ENCODE results near the gene INO80.

INO80 gene

GRCh38 chr15:41116116-41116961, at the start of gene INO80:
Gene INO80 (minus strand): TSS chr15:41116280. CDS start chr15:41096310, 19,970 bp downstream.
- Histone ChIP-seq H3K4me3 (peak within 1 kb of the TSS; percentile 99), H3K9ac (ENCODE audit: insufficient read length) (peak within 1 kb of the TSS; percentile 99), H3K27ac (peak within 1 kb of the TSS; percentile 99), H3K9me3 (ENCODE audit: low read depth, low read length) (no peaks in the 10 kb centered on the region), H3K36me3 (ENCODE audit: insufficient read depth, low read length) (peaks cover 10% of the 10 kb centered on the region)
- TF ChIP-seq FOXP2 (optimal IDR thresholded peaks at IDR 0.05; ENCODE audit: control extremely low read depth, extremely low read length, insufficient read depth) (no peak), POLR2AphosphoS5 (IDR thresholded peaks at IDR 0.05; ENCODE audit: borderline replicate concordance, low read depth, low read length) (peak; percentile 95)
- peak; percentile 94 for DNase-seq (ENCODE audit: low read depth, low spot score)

DNA sequence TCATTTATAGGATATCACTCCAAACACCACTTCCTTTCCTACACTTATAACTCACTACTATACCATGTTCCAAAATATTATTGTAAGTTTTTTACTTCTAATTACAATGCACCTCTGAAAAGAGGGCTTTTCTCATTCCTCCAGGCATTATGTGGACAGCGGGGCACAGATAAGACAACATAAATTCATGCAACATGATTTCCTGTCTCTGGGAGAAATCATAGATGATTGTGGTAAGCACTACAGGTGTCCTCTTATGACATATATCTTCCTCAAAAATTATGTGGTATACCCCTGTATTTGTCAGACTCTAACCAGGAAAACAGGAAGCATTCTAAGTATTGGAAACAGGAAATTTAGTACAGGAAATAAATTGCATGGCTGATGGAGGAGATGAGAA, 45.7 kb upstream of the INO80 start:
- no peaks in the 10 kb centered on the region for H3K36me3 ChIP-seq (ENCODE audit: insufficient read depth, low read length)
- DNase-seq (ENCODE audit: low read depth, low spot score), result peak; percentile 16
- H3K9me3 ChIP-seq (ENCODE audit: low read depth, low read length), result no peaks in the 10 kb centered on the region
- no peak overlapping the region for H3K27ac ChIP-seq
- H3K4me3 ChIP-seq, result no peak overlapping the region
- no peak overlapping the region for H3K9ac ChIP-seq (ENCODE audit: insufficient read length)
- TF ChIP-seq FOXP2 (optimal IDR thresholded peaks at IDR 0.05; ENCODE audit: control extremely low read depth, extremely low read length, insufficient read depth) (no peak), EZH2 (IDR thresholded peaks at IDR 0.05) (no peak), POLR2AphosphoS5 (IDR thresholded peaks at IDR 0.05; ENCODE audit: borderline replicate concordance, low read depth, low read length) (no peak)

DNA sequence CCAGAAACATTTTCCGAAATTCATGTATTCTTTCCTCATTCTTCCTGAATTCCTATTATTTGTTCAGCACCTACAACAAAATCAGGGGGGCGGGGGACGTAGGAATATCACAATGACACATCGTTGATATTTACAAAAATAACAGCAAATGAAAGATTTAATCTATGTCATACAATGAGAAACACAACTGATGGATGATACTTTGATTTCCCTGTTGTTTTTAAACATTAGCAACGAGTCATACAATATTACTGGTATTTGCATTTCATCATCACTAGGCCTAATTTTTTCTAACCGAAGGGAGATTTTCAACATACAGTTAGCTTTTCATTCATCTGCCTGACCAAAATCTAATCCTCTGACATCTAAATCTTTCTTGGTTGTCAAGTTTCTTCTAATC, 45.3 kb upstream of the INO80 start:
- DNase-seq (ENCODE audit: low read depth, low spot score), result no peak
- H3K27ac ChIP-seq, result no peak overlapping the region

GRCh38 chr15:41160639-41161315, 44.7 kb upstream of the INO80 start:
- Histone ChIP-seq H3K9ac (ENCODE audit: insufficient read length) (no peak overlapping the region), H3K27ac (no peak overlapping the region), H3K9me3 (ENCODE audit: low read depth, low read length) (no peaks in the 10 kb centered on the region), H3K4me3 (no peak overlapping the region), H3K36me3 (ENCODE audit: insufficient read depth, low read length) (no peaks in the 10 kb centered on the region)
- no peak for DNase-seq (ENCODE audit: low read depth, low spot score)
- TF ChIP-seq FOXP2 (optimal IDR thresholded peaks at IDR 0.05; ENCODE audit: control extremely low read depth, extremely low read length, insufficient read depth), result no peak

More for the DNA sequence above, 45.3 kb upstream of the INO80 start:
- TF ChIP-seq POLR2AphosphoS5 (IDR thresholded peaks at IDR 0.05; ENCODE audit: borderline replicate concordance, low read depth, low read length), result no peak
- no peak for TF ChIP-seq EZH2 (IDR thresholded peaks at IDR 0.05)
- no peak for TF ChIP-seq FOXP2 (optimal IDR thresholded peaks at IDR 0.05; ENCODE audit: control extremely low read depth, extremely low read length, insufficient read depth)
- no peaks in the 10 kb centered on the region for H3K9me3 ChIP-seq (ENCODE audit: low read depth, low read length)
- no peaks in the 10 kb centered on the region for H3K36me3 ChIP-seq (ENCODE audit: insufficient read depth, low read length)
- H3K9ac ChIP-seq (ENCODE audit: insufficient read length), result no peak overlapping the region
- no peak overlapping the region for H3K4me3 ChIP-seq

DNA sequence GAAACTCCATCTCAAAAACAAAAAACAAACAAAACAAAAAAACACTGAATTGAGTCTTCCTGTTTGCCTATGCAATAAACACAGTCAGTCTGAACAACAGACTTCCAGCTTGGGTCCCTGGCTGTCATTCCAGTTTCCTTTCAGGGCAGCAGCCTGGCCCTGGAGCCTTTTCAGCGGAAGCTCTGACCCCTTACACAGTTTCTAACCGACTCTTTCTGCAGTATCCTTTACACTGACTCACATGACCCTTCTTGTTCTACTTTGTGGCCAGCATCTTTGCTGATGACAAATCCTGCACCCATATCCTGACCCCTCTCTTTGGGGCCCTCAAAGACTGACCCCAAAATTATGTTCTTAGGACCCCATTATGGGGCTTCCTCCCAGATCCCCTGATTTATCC, 38.3 kb upstream of the INO80 start:
- TF ChIP-seq POLR2AphosphoS5 (IDR thresholded peaks at IDR 0.05; ENCODE audit: borderline replicate concordance, low read depth, low read length), result no peak
- TF ChIP-seq EZH2 (IDR thresholded peaks at IDR 0.05), result no peak
- TF ChIP-seq FOXP2 (optimal IDR thresholded peaks at IDR 0.05; ENCODE audit: control extremely low read depth, extremely low read length, insufficient read depth), result no peak
- no peak overlapping the region for H3K27ac ChIP-seq
- no peak overlapping the region for H3K9ac ChIP-seq (ENCODE audit: insufficient read length)
- H3K9me3 ChIP-seq (ENCODE audit: low read depth, low read length), result no peaks in the 10 kb centered on the region
- no peaks in the 10 kb centered on the region for H3K36me3 ChIP-seq (ENCODE audit: insufficient read depth, low read length)
- H3K4me3 ChIP-seq, result no peak overlapping the region
- no peak for DNase-seq (ENCODE audit: low read depth, low spot score)

GRCh38 chr15:41153733-41154132, 37.7 kb upstream of the INO80 start:
- H3K9ac ChIP-seq (ENCODE audit: insufficient read length), result no peak overlapping the region
- no peak overlapping the region for H3K4me3 ChIP-seq
- no peaks in the 10 kb centered on the region for H3K9me3 ChIP-seq (ENCODE audit: low read depth, low read length)
- TF ChIP-seq EZH2 (IDR thresholded peaks at IDR 0.05), result no peak
- H3K36me3 ChIP-seq (ENCODE audit: insufficient read depth, low read length), result no peaks in the 10 kb centered on the region
- no peak for DNase-seq (ENCODE audit: low read depth, low spot score)
- H3K27ac ChIP-seq, result no peak overlapping the region

- H3K4me3 ChIP-seq, result no peak overlapping the region
- DNase-seq (ENCODE audit: low read depth, low spot score), result no peak
- TF ChIP-seq FOXP2 (optimal IDR thresholded peaks at IDR 0.05; ENCODE audit: control extremely low read depth, extremely low read length, insufficient read depth), result no peak
- no peak for TF ChIP-seq POLR2AphosphoS5 (IDR thresholded peaks at IDR 0.05; ENCODE audit: borderline replicate concordance, low read depth, low read length)
- TF ChIP-seq EZH2 (IDR thresholded peaks at IDR 0.05), result no peak
Observed at GRCh38 chr15:41151451-41152005, 35.4 kb upstream of the INO80 start.

GRCh38 chr15:41150279-41150678, 34.2 kb upstream of the INO80 start:
- DNase-seq (ENCODE audit: low read depth, low spot score), result no peak
- Histone ChIP-seq H3K4me3 (no peak overlapping the region), H3K9me3 (ENCODE audit: low read depth, low read length) (no peaks in the 10 kb centered on the region), H3K27ac (no peak overlapping the region), H3K36me3 (ENCODE audit: insufficient read depth, low read length) (no peaks in the 10 kb centered on the region), H3K9ac (ENCODE audit: insufficient read length) (no peak overlapping the region)
- TF ChIP-seq FOXP2 (optimal IDR thresholded peaks at IDR 0.05; ENCODE audit: control extremely low read depth, extremely low read length, insufficient read depth), result no peak
- TF ChIP-seq POLR2AphosphoS5 (IDR thresholded peaks at IDR 0.05; ENCODE audit: borderline replicate concordance, low read depth, low read length), result no peak
- no peak for TF ChIP-seq EZH2 (IDR thresholded peaks at IDR 0.05)

More at GRCh38 chr15:41151451-41152005, 35.4 kb upstream of the INO80 start:
- Histone ChIP-seq H3K36me3 (ENCODE audit: insufficient read depth, low read length) (no peaks in the 10 kb centered on the region), H3K9ac (ENCODE audit: insufficient read length) (no peak overlapping the region), H3K27ac (no peak overlapping the region), H3K9me3 (ENCODE audit: low read depth, low read length) (no peaks in the 10 kb centered on the region)
